Measurements from ENCODE around the gene CTRL.

CTRL gene

DNA sequence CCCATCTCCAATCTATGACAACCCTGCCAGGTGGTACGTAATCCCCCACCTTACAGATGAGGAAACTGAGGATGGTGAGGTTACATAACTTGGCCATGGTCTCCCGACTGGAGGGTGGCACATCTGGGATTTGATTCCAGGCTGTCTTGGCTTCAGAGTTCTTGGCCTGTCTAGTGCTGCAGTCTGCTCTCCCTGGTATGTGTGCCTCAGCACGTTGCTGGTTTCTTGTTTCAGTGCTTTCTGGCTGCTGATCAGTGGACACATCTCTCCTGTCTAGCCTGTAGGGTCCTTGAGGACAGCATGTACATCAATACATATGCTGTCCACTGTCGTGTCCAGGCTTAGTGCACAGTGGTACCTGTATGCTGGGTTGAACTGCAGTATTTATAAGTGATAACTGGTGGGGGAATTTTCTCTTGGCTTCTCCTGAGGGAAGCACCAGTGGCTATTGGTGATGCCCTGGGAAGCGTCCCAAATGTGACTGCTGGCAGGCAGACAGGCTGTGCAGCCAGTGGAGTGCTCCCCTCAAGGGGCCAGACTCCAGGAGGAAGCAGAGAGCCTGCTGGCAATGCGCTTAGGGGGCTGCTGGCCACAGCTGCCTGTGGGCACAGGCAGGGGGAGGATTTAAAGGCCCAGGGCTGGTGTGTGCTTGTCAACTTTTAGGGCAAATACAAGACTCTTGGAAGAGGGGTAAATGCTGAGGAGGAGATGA, 14.4 kb downstream of the CTRL start:
- TF ChIP-seq CREB1 (IDR thresholded peaks at IDR 0.05; ENCODE audit: low read depth) = no peak
- TF ChIP-seq FOXM1 (IDR thresholded peaks at IDR 0.05; ENCODE audit: borderline replicate concordance, low read depth) = no peak
- no peak for TF ChIP-seq EP300 (IDR thresholded peaks at IDR 0.05; ENCODE audit: borderline replicate concordance)
- no peak for TF ChIP-seq NFIC (IDR thresholded peaks at IDR 0.05)

DNA sequence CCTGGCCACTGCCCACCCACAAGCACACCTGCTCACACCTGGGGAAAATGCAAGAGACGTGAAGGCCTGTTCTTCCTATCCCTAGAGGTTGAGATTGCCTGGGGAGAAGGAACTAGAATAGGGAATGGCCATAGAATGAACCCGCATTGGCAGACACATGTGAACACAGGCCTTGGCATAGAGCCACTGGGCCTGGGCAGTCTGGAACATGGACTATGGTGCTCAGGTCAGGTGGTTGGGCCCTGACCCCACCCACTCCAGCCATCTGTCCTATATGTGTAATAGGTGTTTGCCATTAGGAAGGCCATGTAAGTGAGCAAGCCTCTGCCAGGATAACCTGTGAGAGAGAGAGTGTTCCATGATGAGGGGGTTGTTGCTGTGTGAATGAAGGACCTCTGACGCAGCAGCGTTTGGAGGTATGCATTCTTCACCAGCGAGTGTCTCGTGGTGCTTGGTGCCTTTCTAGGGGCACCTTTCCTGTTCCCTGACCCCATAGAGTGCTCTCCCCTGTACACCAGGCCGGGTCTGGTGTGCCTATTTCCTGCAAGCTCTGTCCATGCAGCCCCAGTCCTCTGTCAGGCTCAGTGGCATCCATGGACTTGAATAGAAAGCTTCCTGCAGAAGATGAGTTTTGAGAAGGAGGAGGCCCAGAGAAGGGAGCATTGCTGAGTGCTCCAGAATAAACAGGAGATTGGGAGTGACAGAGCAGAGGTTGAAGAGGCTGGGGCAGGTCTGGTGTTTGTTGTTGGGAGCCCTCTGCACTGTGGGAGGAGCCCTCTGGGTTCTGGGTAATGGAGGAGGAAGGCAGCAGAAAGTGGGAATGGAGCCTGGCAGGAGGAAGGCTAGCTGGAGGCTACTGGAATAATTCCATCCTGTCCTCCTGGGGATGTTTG, 15.6 kb downstream of the CTRL start:
- TF ChIP-seq EGR1 (IDR thresholded peaks at IDR 0.05) (no peak), FOXM1 (IDR thresholded peaks at IDR 0.05; ENCODE audit: borderline replicate concordance, low read depth) (no peak), ZBTB7A (IDR thresholded peaks at IDR 0.05; ENCODE audit: low read depth) (no peak), CREB1 (IDR thresholded peaks at IDR 0.05; ENCODE audit: low read depth) (no peak), YY1 (IDR thresholded peaks at IDR 0.05; ENCODE audit: low read depth) (no peak), CEBPB (IDR thresholded peaks at IDR 0.05) (no peak), NFIC (IDR thresholded peaks at IDR 0.05) (no peak), TEAD4 (IDR thresholded peaks at IDR 0.05) (no peak), TCF12 (IDR thresholded peaks at IDR 0.05; ENCODE audit: low read depth) (no peak), RAD21 (IDR thresholded peaks at IDR 0.05; ENCODE audit: low read depth) (no peak), EP300 (IDR thresholded peaks at IDR 0.05; ENCODE audit: borderline replicate concordance) (no peak)
- TF ChIP-seq, protein P1, sequence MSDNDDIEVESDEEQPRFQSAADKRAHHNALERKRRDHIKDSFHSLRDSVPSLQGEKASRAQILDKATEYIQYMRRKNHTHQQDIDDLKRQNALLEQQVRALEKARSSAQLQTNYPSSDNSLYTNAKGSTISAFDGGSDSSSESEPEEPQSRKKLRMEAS (IDR thresholded peaks at IDR 0.05) = no peak
- TF ChIP-seq, protein P2, sequence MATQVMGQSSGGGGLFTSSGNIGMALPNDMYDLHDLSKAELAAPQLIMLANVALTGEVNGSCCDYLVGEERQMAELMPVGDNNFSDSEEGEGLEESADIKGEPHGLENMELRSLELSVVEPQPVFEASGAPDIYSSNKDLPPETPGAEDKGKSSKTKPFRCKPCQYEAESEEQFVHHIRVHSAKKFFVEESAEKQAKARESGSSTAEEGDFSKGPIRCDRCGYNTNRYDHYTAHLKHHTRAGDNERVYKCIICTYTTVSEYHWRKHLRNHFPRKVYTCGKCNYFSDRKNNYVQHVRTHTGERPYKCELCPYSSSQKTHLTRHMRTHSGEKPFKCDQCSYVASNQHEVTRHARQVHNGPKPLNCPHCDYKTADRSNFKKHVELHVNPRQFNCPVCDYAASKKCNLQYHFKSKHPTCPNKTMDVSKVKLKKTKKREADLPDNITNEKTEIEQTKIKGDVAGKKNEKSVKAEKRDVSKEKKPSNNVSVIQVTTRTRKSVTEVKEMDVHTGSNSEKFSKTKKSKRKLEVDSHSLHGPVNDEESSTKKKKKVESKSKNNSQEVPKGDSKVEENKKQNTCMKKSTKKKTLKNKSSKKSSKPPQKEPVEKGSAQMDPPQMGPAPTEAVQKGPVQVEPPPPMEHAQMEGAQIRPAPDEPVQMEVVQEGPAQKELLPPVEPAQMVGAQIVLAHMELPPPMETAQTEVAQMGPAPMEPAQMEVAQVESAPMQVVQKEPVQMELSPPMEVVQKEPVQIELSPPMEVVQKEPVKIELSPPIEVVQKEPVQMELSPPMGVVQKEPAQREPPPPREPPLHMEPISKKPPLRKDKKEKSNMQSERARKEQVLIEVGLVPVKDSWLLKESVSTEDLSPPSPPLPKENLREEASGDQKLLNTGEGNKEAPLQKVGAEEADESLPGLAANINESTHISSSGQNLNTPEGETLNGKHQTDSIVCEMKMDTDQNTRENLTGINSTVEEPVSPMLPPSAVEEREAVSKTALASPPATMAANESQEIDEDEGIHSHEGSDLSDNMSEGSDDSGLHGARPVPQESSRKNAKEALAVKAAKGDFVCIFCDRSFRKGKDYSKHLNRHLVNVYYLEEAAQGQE (IDR thresholded peaks at IDR 0.05; ENCODE audit: low read depth) = no peak
- TF ChIP-seq, protein P3, sequence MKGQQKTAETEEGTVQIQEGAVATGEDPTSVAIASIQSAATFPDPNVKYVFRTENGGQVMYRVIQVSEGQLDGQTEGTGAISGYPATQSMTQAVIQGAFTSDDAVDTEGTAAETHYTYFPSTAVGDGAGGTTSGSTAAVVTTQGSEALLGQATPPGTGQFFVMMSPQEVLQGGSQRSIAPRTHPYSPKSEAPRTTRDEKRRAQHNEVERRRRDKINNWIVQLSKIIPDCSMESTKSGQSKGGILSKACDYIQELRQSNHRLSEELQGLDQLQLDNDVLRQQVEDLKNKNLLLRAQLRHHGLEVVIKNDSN (IDR thresholded peaks at IDR 0.05) = no peak

DNA sequence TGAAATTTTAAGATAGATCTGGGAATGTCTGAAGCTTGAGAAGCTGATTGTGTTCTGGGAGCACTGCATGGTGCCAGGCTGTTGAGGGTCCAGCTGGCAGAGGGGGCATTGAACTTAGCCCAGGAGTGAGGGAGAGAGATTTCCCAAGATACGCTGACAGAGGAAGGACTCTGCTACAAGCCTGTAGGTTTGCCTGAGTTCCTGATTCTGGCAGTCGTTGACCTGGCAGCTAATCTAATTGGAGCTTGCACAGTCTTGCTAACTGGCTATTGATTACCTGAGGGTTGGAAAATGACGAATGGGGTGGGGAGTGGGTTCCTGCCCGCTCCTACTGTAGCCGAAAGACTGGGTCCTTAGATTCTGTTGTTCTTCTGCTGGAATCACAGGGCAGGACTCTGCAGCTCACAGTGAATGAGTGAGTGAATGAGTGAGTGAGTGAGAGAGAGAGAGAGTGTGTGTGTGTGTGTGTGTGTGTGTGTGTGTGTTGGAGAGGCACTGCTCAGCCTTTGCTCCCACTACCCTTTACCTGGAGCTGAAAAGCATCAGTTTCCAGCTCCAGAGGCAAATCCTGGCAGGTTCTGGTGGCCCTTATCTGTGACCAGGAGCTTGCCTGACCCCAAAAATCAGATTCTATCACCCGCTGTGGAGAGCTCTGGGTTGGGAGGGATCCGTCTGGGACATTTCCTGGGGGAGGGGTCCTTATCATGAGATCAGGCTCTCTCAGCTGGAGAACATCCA, 16.7 kb downstream of the CTRL start:
- TF ChIP-seq, protein P3 (IDR thresholded peaks at IDR 0.05) = no peak
- TF ChIP-seq TEAD4 (IDR thresholded peaks at IDR 0.05) = no peak
- TF ChIP-seq, protein P1 (IDR thresholded peaks at IDR 0.05) = no peak
- TF ChIP-seq TAF1 (IDR thresholded peaks at IDR 0.05; ENCODE audit: low read depth) = no peak
- no peak for TF ChIP-seq RAD21 (IDR thresholded peaks at IDR 0.05; ENCODE audit: low read depth)

DNA sequence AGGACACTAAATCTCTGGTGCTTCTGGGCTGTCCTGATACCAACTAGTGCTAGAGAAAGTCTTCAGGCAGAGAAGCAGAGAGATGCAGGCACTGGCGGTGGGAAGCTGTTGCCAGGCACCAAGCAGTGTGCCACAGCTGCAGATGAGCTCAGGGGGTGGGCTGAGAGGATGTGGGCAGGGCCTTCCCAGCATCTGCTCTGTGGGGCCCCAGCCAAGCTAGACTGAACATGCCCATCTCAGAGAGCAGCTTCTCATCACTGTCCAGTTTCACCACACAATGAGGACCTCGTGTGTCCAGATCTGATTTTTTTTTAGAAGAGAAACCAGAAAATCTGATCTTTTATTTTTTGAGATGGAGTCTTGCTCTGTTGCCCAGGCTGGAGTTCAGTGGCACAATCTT, 21.5 kb downstream of the CTRL start:
- TF ChIP-seq, protein P1 (IDR thresholded peaks at IDR 0.05) = no peak
- TF ChIP-seq TEAD4 (IDR thresholded peaks at IDR 0.05) (no peak), YY1 (IDR thresholded peaks at IDR 0.05; ENCODE audit: low read depth) (no peak), TAF1 (IDR thresholded peaks at IDR 0.05; ENCODE audit: low read depth) (no peak)
- TF ChIP-seq, protein P3 (IDR thresholded peaks at IDR 0.05) = no peak

DNA sequence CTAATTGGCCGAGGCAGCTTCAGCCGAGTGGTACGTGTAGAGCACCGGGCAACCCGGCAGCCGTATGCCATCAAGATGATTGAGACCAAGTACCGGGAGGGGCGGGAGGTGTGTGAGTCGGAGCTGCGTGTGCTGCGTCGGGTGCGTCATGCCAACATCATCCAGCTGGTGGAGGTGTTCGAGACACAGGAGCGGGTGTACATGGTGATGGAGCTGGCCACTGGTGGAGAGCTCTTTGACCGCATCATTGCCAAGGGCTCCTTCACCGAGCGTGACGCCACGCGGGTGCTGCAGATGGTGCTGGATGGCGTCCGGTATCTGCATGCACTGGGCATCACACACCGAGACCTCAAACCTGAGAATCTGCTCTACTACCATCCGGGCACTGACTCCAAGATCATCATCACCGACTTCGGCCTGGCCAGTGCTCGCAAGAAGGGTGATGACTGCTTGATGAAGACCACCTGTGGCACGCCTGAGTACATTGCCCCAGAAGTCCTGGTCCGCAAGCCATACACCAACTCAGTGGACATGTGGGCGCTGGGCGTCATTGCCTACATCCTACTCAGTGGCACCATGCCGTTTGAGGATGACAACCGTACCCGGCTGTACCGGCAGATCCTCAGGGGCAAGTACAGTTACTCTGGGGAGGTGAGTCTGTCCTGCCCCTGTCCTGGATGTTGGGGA, 22.5 kb downstream of the CTRL start:
- TF ChIP-seq, protein P3 (IDR thresholded peaks at IDR 0.05) = no peak
- TF ChIP-seq TAF1 (IDR thresholded peaks at IDR 0.05; ENCODE audit: low read depth) (no peak), TCF12 (IDR thresholded peaks at IDR 0.05; ENCODE audit: low read depth) (no peak), ZBTB7A (IDR thresholded peaks at IDR 0.05; ENCODE audit: low read depth) (no peak), NFIC (IDR thresholded peaks at IDR 0.05) (no peak), FOXM1 (IDR thresholded peaks at IDR 0.05; ENCODE audit: borderline replicate concordance, low read depth) (no peak), CEBPB (IDR thresholded peaks at IDR 0.05) (no peak), EGR1 (IDR thresholded peaks at IDR 0.05) (no peak), CREB1 (IDR thresholded peaks at IDR 0.05; ENCODE audit: low read depth) (no peak), EP300 (IDR thresholded peaks at IDR 0.05; ENCODE audit: borderline replicate concordance) (no peak), TEAD4 (IDR thresholded peaks at IDR 0.05) (no peak), YY1 (IDR thresholded peaks at IDR 0.05; ENCODE audit: low read depth) (no peak), RAD21 (IDR thresholded peaks at IDR 0.05; ENCODE audit: low read depth) (no peak)
- TF ChIP-seq, protein P2 (IDR thresholded peaks at IDR 0.05; ENCODE audit: low read depth) = no peak
- TF ChIP-seq, protein P1 (IDR thresholded peaks at IDR 0.05) = no peak
